ENCODE results near the gene MCF2L.

MCF2L gene

DNA sequence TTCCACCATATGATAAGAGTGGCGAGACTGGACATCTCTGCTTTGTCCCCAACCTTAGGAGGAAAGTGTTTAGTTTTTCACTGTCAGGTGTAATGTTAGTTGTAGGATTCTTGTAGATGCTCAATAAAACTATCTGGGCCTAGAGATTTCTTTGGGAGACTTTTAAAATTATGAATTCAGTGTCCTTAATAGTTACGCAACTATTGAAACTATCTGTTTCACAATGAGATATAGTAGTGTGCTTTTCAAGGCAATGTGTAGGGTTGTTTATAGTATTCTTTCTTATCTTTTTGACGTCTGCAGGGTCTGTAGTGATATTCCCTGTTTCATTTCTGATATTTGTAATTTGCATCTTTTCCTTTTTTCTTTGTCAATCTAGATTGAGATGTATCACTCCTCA, 103.4 kb downstream of the MCF2L start:
- Histone ChIP-seq H3K79me1 (ENCODE audit: low read depth, low read length) (peaks cover 7% of the 10 kb centered on the region), H2BK12ac (ENCODE audit: low read length) (no peak overlapping the region), H3K23ac (ENCODE audit: low read depth, low read length, poor library complexity) (no peak overlapping the region), H3K18ac (ENCODE audit: low read length) (no peak overlapping the region), H2AK5ac (ENCODE audit: low read depth, low read length) (no peak overlapping the region), H3K4me2 (ENCODE audit: insufficient read depth, low read length, poor library complexity, severe bottlenecking) (no peak overlapping the region), H3K4me1 (ENCODE audit: control insufficient read depth in 2 of 2, insufficient read depth in 1 of 2, low read depth in 1 of 2, low read length in 2 of 2) (peaks cover 2 to 7% of the 10 kb centered on the region in 2 donors), H3K4ac (ENCODE audit: low read length) (no peak overlapping the region), H4K8ac (ENCODE audit: low read depth, low read length) (no peak overlapping the region), H2BK120ac (ENCODE audit: low read depth, low read length) (no peak overlapping the region), H3K4me3 (ENCODE audit: low read length in 2 of 2) (no peak overlapping the region), H3K36me3 (replicated peaks in 1 of 2; ENCODE audit: control insufficient read depth in 2 of 2, insufficient read depth in 2 of 2, low read length in 2 of 2) (peaks cover 21 to 34% of the 10 kb centered on the region in 2 donors), H3K27ac (replicated peaks; ENCODE audit: low read length) (no peak overlapping the region), H3K9me3 (replicated peaks in 1 of 2; ENCODE audit: control insufficient read depth in 2 of 2, insufficient read depth in 1 of 2, low read depth in 1 of 2, low read length in 2 of 2) (peaks cover 0 to 5% of the 10 kb centered on the region in 2 donors), H2BK5ac (ENCODE audit: low read length) (no peak overlapping the region), H2BK15ac (ENCODE audit: low read length) (no peak overlapping the region), H3K27me3 (ENCODE audit: control insufficient read depth in 3 of 3, insufficient read depth in 3 of 3, low read depth in 1 of 3, low read length in 3 of 3) (no peaks in the 10 kb centered on the region), H3K9ac (ENCODE audit: low read depth, low read length, poor library complexity) (no peak overlapping the region), H4K91ac (ENCODE audit: low read depth, low read length, poor library complexity) (no peak overlapping the region), H3K14ac (ENCODE audit: low read length) (no peak overlapping the region), H2AFZ (ENCODE audit: low read length) (no peak overlapping the region)
- WGBS, 2 donors (ENCODE audit: extremely low coverage in 2 of 2, insufficient read length in 2 of 2, insufficient replicate concordance in 1 of 2), result no CpG with 5 or more reads among the region's 3 CpGs
- no peak for DNase-seq (ENCODE audit: low spot score)

DNA sequence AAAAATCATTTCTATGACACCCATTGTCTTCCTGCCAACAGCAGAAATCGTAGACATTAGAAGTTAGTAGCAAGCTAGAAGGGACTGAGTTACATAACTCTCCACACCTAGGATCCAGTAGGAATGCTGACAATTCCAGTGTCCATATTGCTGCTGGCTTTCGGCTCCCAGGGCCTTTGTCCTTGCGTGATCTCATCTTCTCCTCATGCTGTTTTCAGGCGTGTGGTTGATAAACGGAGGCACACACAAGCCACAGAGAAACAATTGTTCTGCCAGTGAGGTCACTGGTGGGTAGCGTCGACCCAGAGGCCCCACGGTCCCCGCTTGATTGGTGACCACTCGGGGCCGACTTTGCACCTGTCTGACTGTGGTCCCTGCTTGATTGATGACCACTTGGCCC, 104.9 kb downstream of the MCF2L start:
- Histone ChIP-seq H3K27me3 (ENCODE audit: control insufficient read depth in 3 of 3, insufficient read depth in 3 of 3, low read depth in 1 of 3, low read length in 3 of 3) (no peaks in the 10 kb centered on the region), H3K23ac (ENCODE audit: low read depth, low read length, poor library complexity) (no peak overlapping the region), H3K36me3 (replicated peaks in 1 of 2; ENCODE audit: control insufficient read depth in 2 of 2, insufficient read depth in 2 of 2, low read length in 2 of 2) (peaks cover 30 to 41% of the 10 kb centered on the region in 2 donors), H3K4me1 (ENCODE audit: control insufficient read depth in 2 of 2, insufficient read depth in 1 of 2, low read depth in 1 of 2, low read length in 2 of 2) (peaks cover 2 to 7% of the 10 kb centered on the region in 2 donors), H2BK12ac (ENCODE audit: low read length) (no peak overlapping the region), H2BK15ac (ENCODE audit: low read length) (no peak overlapping the region), H3K14ac (ENCODE audit: low read length) (no peak overlapping the region), H2BK120ac (ENCODE audit: low read depth, low read length) (no peak overlapping the region), H2BK5ac (ENCODE audit: low read length) (no peak overlapping the region), H3K4ac (ENCODE audit: low read length) (no peak overlapping the region), H3K27ac (replicated peaks; ENCODE audit: low read length) (no peak overlapping the region), H3K18ac (ENCODE audit: low read length) (no peak overlapping the region), H3K9ac (ENCODE audit: low read depth, low read length, poor library complexity) (no peak overlapping the region), H3K4me2 (ENCODE audit: insufficient read depth, low read length, poor library complexity, severe bottlenecking) (no peak overlapping the region), H4K91ac (ENCODE audit: low read depth, low read length, poor library complexity) (no peak overlapping the region), H3K4me3 (ENCODE audit: low read length in 2 of 2) (no peak overlapping the region), H4K8ac (ENCODE audit: low read depth, low read length) (no peak overlapping the region), H3K9me3 (replicated peaks in 1 of 2; ENCODE audit: control insufficient read depth in 2 of 2, insufficient read depth in 1 of 2, low read depth in 1 of 2, low read length in 2 of 2) (peaks cover 0 to 5% of the 10 kb centered on the region in 2 donors), H2AK5ac (ENCODE audit: low read depth, low read length) (no peak overlapping the region), H2AFZ (ENCODE audit: low read length) (no peak overlapping the region), H3K79me1 (ENCODE audit: low read depth, low read length) (peaks cover 8% of the 10 kb centered on the region)
- no peak for DNase-seq (ENCODE audit: low spot score)
- WGBS, 2 donors (ENCODE audit: extremely low coverage in 2 of 2, insufficient read length in 2 of 2, insufficient replicate concordance in 1 of 2), result no CpG with 5 or more reads among the region's 11 CpGs

DNA sequence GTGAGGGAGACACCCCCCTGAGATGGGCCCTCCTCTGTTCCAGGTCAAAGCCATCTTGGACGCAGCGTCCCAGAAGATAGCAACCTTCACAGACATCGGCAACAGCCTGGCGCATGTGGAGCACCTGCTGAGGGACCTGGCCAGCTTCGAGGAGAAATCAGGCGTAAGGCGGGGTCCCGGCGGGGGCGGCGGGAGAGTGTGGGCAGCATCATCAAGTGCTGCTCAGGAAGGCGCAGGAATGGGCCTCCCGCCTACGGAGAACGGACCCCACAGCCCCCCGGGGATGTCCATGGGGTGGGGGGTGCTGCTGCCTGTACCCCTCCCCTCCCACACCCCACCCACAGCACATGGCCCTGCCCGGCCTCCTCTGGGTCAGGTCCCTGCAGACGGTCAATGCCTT, 105.4 kb downstream of the MCF2L start:
- no peak overlapping the region for H3K27ac ChIP-seq (replicated peaks; ENCODE audit: low read length)
- H2BK15ac ChIP-seq (ENCODE audit: low read length), result no peak overlapping the region
- H3K9me3 ChIP-seq (replicated peaks in 1 of 2; ENCODE audit: control insufficient read depth in 2 of 2, insufficient read depth in 1 of 2, low read depth in 1 of 2, low read length in 2 of 2), result peaks cover 0 to 5% of the 10 kb centered on the region in 2 donors
- H3K9ac ChIP-seq (ENCODE audit: low read depth, low read length, poor library complexity), result no peak overlapping the region
- H2AFZ ChIP-seq (ENCODE audit: low read length), result no peak overlapping the region
- no peak overlapping the region for H3K4me2 ChIP-seq (ENCODE audit: insufficient read depth, low read length, poor library complexity, severe bottlenecking)
- no peaks in the 10 kb centered on the region for H3K27me3 ChIP-seq (ENCODE audit: control insufficient read depth in 3 of 3, insufficient read depth in 3 of 3, low read depth in 1 of 3, low read length in 3 of 3)
- H4K8ac ChIP-seq (ENCODE audit: low read depth, low read length), result no peak overlapping the region
- no peak overlapping the region for H3K4ac ChIP-seq (ENCODE audit: low read length)
- no peak overlapping the region for H2AK5ac ChIP-seq (ENCODE audit: low read depth, low read length)
- WGBS, 2 donors (ENCODE audit: extremely low coverage in 2 of 2, insufficient read length in 2 of 2, insufficient replicate concordance in 1 of 2), result no CpG with 5 or more reads among the region's 18 CpGs
- H3K18ac ChIP-seq (ENCODE audit: low read length), result peak overlapping the region; percentile 17
- peak overlapping the region; percentile 75 for H2BK5ac ChIP-seq (ENCODE audit: low read length)
- peaks cover 2 to 7% of the 10 kb centered on the region in 2 donors for H3K4me1 ChIP-seq (ENCODE audit: control insufficient read depth in 2 of 2, insufficient read depth in 1 of 2, low read depth in 1 of 2, low read length in 2 of 2)
- H3K14ac ChIP-seq (ENCODE audit: low read length), result no peak overlapping the region
- no peak overlapping the region for H2BK12ac ChIP-seq (ENCODE audit: low read length)
- H2BK120ac ChIP-seq (ENCODE audit: low read depth, low read length), result no peak overlapping the region
- peaks cover 32 to 43% of the 10 kb centered on the region in 2 donors for H3K36me3 ChIP-seq (replicated peaks in 1 of 2; ENCODE audit: control insufficient read depth in 2 of 2, insufficient read depth in 2 of 2, low read length in 2 of 2)
- no peak overlapping the region for H3K4me3 ChIP-seq (ENCODE audit: low read length in 2 of 2)
- DNase-seq (ENCODE audit: low spot score), result no peak
- H4K91ac ChIP-seq (ENCODE audit: low read depth, low read length, poor library complexity), result no peak overlapping the region
- H3K23ac ChIP-seq (ENCODE audit: low read depth, low read length, poor library complexity), result no peak overlapping the region
- peaks cover 9% of the 10 kb centered on the region for H3K79me1 ChIP-seq (ENCODE audit: low read depth, low read length)

DNA sequence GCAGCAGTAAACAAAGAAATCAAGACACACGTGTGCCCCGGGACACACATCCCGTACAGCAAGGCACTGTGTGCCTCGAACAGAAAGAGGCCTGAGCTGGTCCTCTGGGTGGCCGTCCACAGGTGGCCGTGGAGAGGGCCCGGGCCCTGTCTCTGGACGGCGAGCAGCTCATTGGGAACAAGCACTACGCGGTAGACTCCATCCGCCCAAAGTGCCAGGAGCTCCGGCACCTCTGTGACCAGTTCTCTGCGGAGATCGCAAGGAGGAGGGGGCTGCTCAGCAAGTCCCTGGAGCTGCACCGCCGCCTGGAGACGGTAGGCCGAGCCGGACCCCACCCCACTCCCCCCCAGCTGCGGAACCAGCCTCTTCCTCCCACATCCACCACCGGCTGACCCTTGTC, 105.9 kb downstream of the MCF2L start:
- Histone ChIP-seq H2BK5ac (ENCODE audit: low read length) (peak overlapping the region; percentile 75), H4K91ac (ENCODE audit: low read depth, low read length, poor library complexity) (no peak overlapping the region), H2AK5ac (ENCODE audit: low read depth, low read length) (no peak overlapping the region), H3K18ac (ENCODE audit: low read length) (no peak overlapping the region), H3K27ac (replicated peaks; ENCODE audit: low read length) (no peak overlapping the region), H3K9me3 (replicated peaks in 1 of 2; ENCODE audit: control insufficient read depth in 2 of 2, insufficient read depth in 1 of 2, low read depth in 1 of 2, low read length in 2 of 2) (peaks cover 0 to 5% of the 10 kb centered on the region in 2 donors), H3K79me1 (ENCODE audit: low read depth, low read length) (peaks cover 6% of the 10 kb centered on the region), H2BK15ac (ENCODE audit: low read length) (no peak overlapping the region), H3K36me3 (replicated peaks in 1 of 2; ENCODE audit: control insufficient read depth in 2 of 2, insufficient read depth in 2 of 2, low read length in 2 of 2) (peaks cover 35 to 43% of the 10 kb centered on the region in 2 donors), H3K4me3 (ENCODE audit: low read length in 2 of 2) (no peak overlapping the region), H4K8ac (ENCODE audit: low read depth, low read length) (no peak overlapping the region), H2AFZ (ENCODE audit: low read length) (no peak overlapping the region), H3K4me1 (ENCODE audit: control insufficient read depth in 2 of 2, insufficient read depth in 1 of 2, low read depth in 1 of 2, low read length in 2 of 2) (peaks cover 2 to 7% of the 10 kb centered on the region in 2 donors), H2BK12ac (ENCODE audit: low read length) (no peak overlapping the region), H3K4ac (ENCODE audit: low read length) (no peak overlapping the region), H3K4me2 (ENCODE audit: insufficient read depth, low read length, poor library complexity, severe bottlenecking) (no peak overlapping the region), H3K23ac (ENCODE audit: low read depth, low read length, poor library complexity) (peak overlapping the region; percentile 55), H3K9ac (ENCODE audit: low read depth, low read length, poor library complexity) (no peak overlapping the region), H3K14ac (ENCODE audit: low read length) (no peak overlapping the region), H2BK120ac (ENCODE audit: low read depth, low read length) (no peak overlapping the region), H3K27me3 (ENCODE audit: control insufficient read depth in 3 of 3, insufficient read depth in 3 of 3, low read depth in 1 of 3, low read length in 3 of 3) (no peaks in the 10 kb centered on the region)
- WGBS, 2 donors (ENCODE audit: extremely low coverage in 2 of 2, insufficient read length in 2 of 2, insufficient replicate concordance in 1 of 2), result no CpG with 5 or more reads among the region's 22 CpGs
- DNase-seq (ENCODE audit: low spot score), result no peak

Data from neuronal stem cell (in vitro differentiated cells).